Measurements from ENCODE around the gene CCDC107. TPM values are rescaled to one million over a fixed set of nuclear protein-coding genes. Genes with fewer than 3 reads are reported as not detected.

CCDC107 gene
- total RNA-seq, 2 experiments from 2014 or later: 11.4 to 20.3 TPM

GRCh38 chr9:35619800-35620158 lies 38.3 kb upstream of the CCDC107 start:
- POLR2A ChIA-PET: interaction anchor here (0.6 to 11.0 kb wide), 20 partner anchors 8 to 226 kb away, joined by 3 to 110 read pairs (median 4); partner anchors contain the start of genes ARHGEF39, CCDC107, CREB3 and HINT2
- intact Hi-C loops (cut with micrococcal nuclease; ENCODE audit: unreplicated experiment): loop anchor here (1.0 to 5.0 kb wide), 7 partner anchors 15 to 502 kb away; partner anchors contain the start of genes ATOSB, CCDC107, CREB3 and RMRP
- H2AFZ ChIP-seq (ENCODE audit: low read length): no peak overlapping the region; the same call in 1 of the 2 replicates

GRCh38 chr9:35627575-35627974 lies 30.5 kb upstream of the CCDC107 start:
- H3K27ac ChIP-seq (ENCODE audit: low read depth, low read length, poor library complexity, severe bottlenecking): no peak overlapping the region
- peak overlapping the region; percentile 10; the same call in 1 of the 2 replicates for H3K4me2 ChIP-seq (ENCODE audit: low read length)
- ChIA-PET POLR2A (interaction anchor here (0.9 to 4.3 kb wide), 5 partner anchors 8 to 18 kb away, joined by 4 to 37 read pairs (median 6); partner anchors contain the start of gene CD72), CTCF (ENCODE audit: unreplicated experiment) (no interaction called here)
- TF ChIP-seq EZH2phosphoT487 (IDR thresholded peaks at IDR 0.05; ENCODE audit: borderline replicate concordance, low read depth, low read length) (no peak), CTCF (conservative IDR thresholded peaks at IDR 0.05; ENCODE audit: low read length) (no peak)
- no peak for DNase-seq (ENCODE audit: low spot score)
- peak overlapping the region; percentile 55; the same call in 1 of the 2 replicates for H2AFZ ChIP-seq (ENCODE audit: low read length)
- H4K20me1 ChIP-seq (ENCODE audit: insufficient read depth, low read length): no peaks in the 10 kb centered on the region
- H3K9me3 ChIP-seq (ENCODE audit: low read length): no peaks in the 10 kb centered on the region
- H3K36me3 ChIP-seq (ENCODE audit: insufficient read depth, low read length): no peaks in the 10 kb centered on the region
- no peaks in the 10 kb centered on the region for H3K9me2 ChIP-seq (ENCODE audit: insufficient read depth, low read length)
- peaks cover 20% of the 10 kb centered on the region for H3K4me1 ChIP-seq (ENCODE audit: insufficient read depth, low read length, poor library complexity, severe bottlenecking)
- H3K79me2 ChIP-seq (ENCODE audit: insufficient read depth, low read depth, low read length): no peaks in the 10 kb centered on the region
- intact Hi-C loops (cut with micrococcal nuclease; ENCODE audit: unreplicated experiment): no loop called here
- no peak overlapping the region for H3K4me3 ChIP-seq (ENCODE audit: low read depth, low read length, poor library complexity, severe bottlenecking)
- no TSS peak for BruUV-seq (replicated peaks)

More at GRCh38 chr9:35619800-35620158, 38.3 kb upstream of the CCDC107 start:
- BruUV-seq (replicated peaks): no TSS peak
- Histone ChIP-seq H3K9me3 (ENCODE audit: low read length) (no peaks in the 10 kb centered on the region), H3K9me2 (ENCODE audit: insufficient read depth, low read length) (no peaks in the 10 kb centered on the region), H4K20me1 (ENCODE audit: insufficient read depth, low read length) (no peaks in the 10 kb centered on the region), H3K4me2 (ENCODE audit: low read length) (peak overlapping the region; percentile 90), H3K27ac (ENCODE audit: low read depth, low read length, poor library complexity, severe bottlenecking) (peak overlapping the region; percentile 92), H3K36me3 (ENCODE audit: insufficient read depth, low read length) (peaks cover 11% of the 10 kb centered on the region; the same call in 1 of the 2 replicates), H3K79me2 (ENCODE audit: insufficient read depth, low read depth, low read length) (peaks cover 6% of the 10 kb centered on the region; the same call in 1 of the 2 replicates), H3K4me3 (ENCODE audit: low read depth, low read length, poor library complexity, severe bottlenecking) (peak overlapping the region; percentile 69), H3K4me1 (ENCODE audit: insufficient read depth, low read length, poor library complexity, severe bottlenecking) (peaks cover 67% of the 10 kb centered on the region)
- peak; percentile 94 for DNase-seq (ENCODE audit: low spot score)
- CTCF ChIA-PET (ENCODE audit: unreplicated experiment): interaction anchor here (0.6 to 2.3 kb wide), 8 partner anchors 7 to 249 kb away, joined by 3 to 21 read pairs (median 5); partner anchors contain the start of genes CCDC107, RMRP and SIT1
- TF ChIP-seq EZH2phosphoT487 (IDR thresholded peaks at IDR 0.05; ENCODE audit: borderline replicate concordance, low read depth, low read length) (no peak), CTCF (conservative IDR thresholded peaks at IDR 0.05; ENCODE audit: low read length) (no peak)

- BruUV-seq (replicated peaks): no TSS peak
- Histone ChIP-seq H2AFZ (ENCODE audit: low read length) (no peak overlapping the region), H3K4me2 (ENCODE audit: low read length) (no peak overlapping the region), H3K9me2 (ENCODE audit: insufficient read depth, low read length) (no peaks in the 10 kb centered on the region), H3K4me3 (ENCODE audit: low read depth, low read length, poor library complexity, severe bottlenecking) (no peak overlapping the region), H3K27ac (ENCODE audit: low read depth, low read length, poor library complexity, severe bottlenecking) (no peak overlapping the region), H3K9me3 (ENCODE audit: low read length) (no peaks in the 10 kb centered on the region), H3K4me1 (ENCODE audit: insufficient read depth, low read length, poor library complexity, severe bottlenecking) (peaks cover 23% of the 10 kb centered on the region), H4K20me1 (ENCODE audit: insufficient read depth, low read length) (no peaks in the 10 kb centered on the region), H3K79me2 (ENCODE audit: insufficient read depth, low read depth, low read length) (no peaks in the 10 kb centered on the region), H3K36me3 (ENCODE audit: insufficient read depth, low read length) (no peaks in the 10 kb centered on the region)
- POLR2A ChIA-PET: interaction anchor here (1.2 to 4.3 kb wide), 6 partner anchors 9 to 29 kb away, joined by 5 to 37 read pairs (median 8); partner anchors contain the start of genes CCDC107, CD72, RMRP and SIT1
- CTCF ChIA-PET (ENCODE audit: unreplicated experiment): interaction anchor here (0.5 to 1.0 kb wide), 2 partner anchors 9 to 19 kb away, joined by 6 read pairs; no protein-coding TSS in a partner anchor
- intact Hi-C loops (cut with micrococcal nuclease; ENCODE audit: unreplicated experiment): no loop called here
- no peak for DNase-seq (ENCODE audit: low spot score)
- TF ChIP-seq CTCF (conservative IDR thresholded peaks at IDR 0.05; ENCODE audit: low read length) (no peak), EZH2phosphoT487 (IDR thresholded peaks at IDR 0.05; ENCODE audit: borderline replicate concordance, low read depth, low read length) (no peak)
Observed at GRCh38 chr9:35628389-35628991, 29.6 kb upstream of the CCDC107 start.

Measured in OCI-LY7 (cell line).